ENCODE measurements around the gene LAMA3.

DNA sequence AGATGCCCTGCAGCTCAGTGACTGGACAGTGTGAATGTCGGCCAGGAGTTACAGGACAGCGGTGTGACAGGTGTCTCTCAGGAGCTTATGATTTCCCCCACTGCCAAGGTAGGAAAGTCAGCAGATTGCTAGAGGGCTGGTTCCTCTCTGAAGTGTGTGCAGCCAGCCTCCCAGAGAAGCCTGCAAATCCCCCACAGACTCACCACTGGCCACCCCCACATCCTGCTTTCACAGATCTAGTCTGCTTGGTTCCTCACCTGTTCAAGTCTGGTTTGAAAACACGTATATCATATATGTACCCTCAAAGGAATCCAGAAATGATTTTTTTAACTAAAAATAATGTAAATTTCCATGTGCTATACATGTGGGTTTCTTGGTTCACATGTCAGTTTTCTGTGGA is 121.1 kb downstream of the LAMA3 start:
- TF ChIP-seq, protein P1, sequence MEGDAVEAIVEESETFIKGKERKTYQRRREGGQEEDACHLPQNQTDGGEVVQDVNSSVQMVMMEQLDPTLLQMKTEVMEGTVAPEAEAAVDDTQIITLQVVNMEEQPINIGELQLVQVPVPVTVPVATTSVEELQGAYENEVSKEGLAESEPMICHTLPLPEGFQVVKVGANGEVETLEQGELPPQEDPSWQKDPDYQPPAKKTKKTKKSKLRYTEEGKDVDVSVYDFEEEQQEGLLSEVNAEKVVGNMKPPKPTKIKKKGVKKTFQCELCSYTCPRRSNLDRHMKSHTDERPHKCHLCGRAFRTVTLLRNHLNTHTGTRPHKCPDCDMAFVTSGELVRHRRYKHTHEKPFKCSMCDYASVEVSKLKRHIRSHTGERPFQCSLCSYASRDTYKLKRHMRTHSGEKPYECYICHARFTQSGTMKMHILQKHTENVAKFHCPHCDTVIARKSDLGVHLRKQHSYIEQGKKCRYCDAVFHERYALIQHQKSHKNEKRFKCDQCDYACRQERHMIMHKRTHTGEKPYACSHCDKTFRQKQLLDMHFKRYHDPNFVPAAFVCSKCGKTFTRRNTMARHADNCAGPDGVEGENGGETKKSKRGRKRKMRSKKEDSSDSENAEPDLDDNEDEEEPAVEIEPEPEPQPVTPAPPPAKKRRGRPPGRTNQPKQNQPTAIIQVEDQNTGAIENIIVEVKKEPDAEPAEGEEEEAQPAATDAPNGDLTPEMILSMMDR (IDR thresholded peaks at IDR 0.05) = no peak
- no peak for TF ChIP-seq POLR2A (IDR thresholded peaks at IDR 0.05)
